Glomerular endothelial cell (primary cell): ENCODE measurements around the gene NDUFA6. TPM values are rescaled to one million over a fixed set of nuclear protein-coding genes. Genes with fewer than 3 reads are reported as not detected.

Source experiments
- total RNA-seq: library from RNA; depleted of rRNA; stranded (reverse); fragments of >200 nt; gene quantifications from 2 replicates; pipeline ENCODE4 v1.2.3, GENCODE V29; 2015

The NDUFA6 gene
- total RNA-seq, 1 donor from 2014 or later = 50.3 TPM

Other genes with a start within 250 kb of the NDUFA6 start
- gene SHISA8, start 175.7 kb downstream of the NDUFA6 start, total RNA-seq = not detected in 2 replicates
- gene TNFRSF13C, start 164.0 kb downstream of the NDUFA6 start, total RNA-seq = not detected in 2 replicates
- gene CENPM, start 143.6 kb downstream of the NDUFA6 start, total RNA-seq = 10.2 and 10.4 TPM in 2 replicates
- 0.12 TPM in 1 of 2 replicates, not detected in the other for gene SEPTIN3, start 121.3 kb downstream of the NDUFA6 start, total RNA-seq
- 0.41 and 0.97 TPM in 2 replicates for gene WBP2NL, start 92.0 kb downstream of the NDUFA6 start, total RNA-seq
- gene NAGA, start 20.0 kb downstream of the NDUFA6 start, total RNA-seq = 33.4 and 41.9 TPM in 2 replicates
- 17.3 and 18.9 TPM in 2 replicates for gene PHETA2, start 16.5 kb downstream of the NDUFA6 start, total RNA-seq
- gene SMDT1, start 11.1 kb downstream of the NDUFA6 start, total RNA-seq = 5.8 and 7.6 TPM in 2 replicates
- 0.76 TPM in 1 of 2 replicates, not detected in the other for gene CYP2D6, start 40.0 kb upstream of the NDUFA6 start, total RNA-seq
- 20.1 and 24.3 TPM in 2 replicates for gene TCF20, start 179.9 kb upstream of the NDUFA6 start, total RNA-seq